ENCODE measurements around the gene CDH24.

CDH24 gene

GRCh38 chr14:22998329-22999012, 58.8 kb downstream of the CDH24 start:
- DNase-seq (ENCODE audit: low spot score), result no peak
- no peak for FAIRE-seq

GRCh38 chr14:22997676-22998323, 59.5 kb downstream of the CDH24 start:
- DNase-seq (ENCODE audit: low spot score) (no peak), FAIRE-seq (no peak)

All from RCC 7860 (cell line).